ENCODE data around the gene PRTFDC1. TPM values are rescaled to one million over a fixed set of nuclear protein-coding genes. Genes with fewer than 3 reads are reported as not detected.

PRTFDC1 gene
- total RNA-seq, 2 donors from 2014 or later = 14.5 to 18.3 TPM

DNA sequence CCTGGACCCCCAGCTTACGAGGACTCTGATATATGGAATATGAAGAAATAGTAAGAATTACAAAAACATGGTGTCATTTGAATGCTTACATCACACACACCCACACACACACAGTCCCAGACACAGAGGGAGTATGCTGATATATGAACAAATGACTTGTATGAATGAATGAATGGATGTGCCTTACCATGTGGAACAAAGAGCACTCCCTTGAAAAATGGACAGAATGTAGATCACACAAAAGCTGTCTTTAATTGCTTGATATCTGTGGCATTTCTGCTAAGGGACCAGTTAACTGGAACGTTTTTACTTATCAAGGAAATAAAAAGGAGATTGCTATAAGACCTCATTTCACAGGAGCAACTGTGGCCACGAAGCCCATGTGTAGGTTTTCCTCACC is 46.0 kb downstream of the PRTFDC1 start:
- H3K27ac ChIP-seq (ENCODE audit: low read depth, low read length) = no peak overlapping the region
- no peaks in the 10 kb centered on the region for H3K27me3 ChIP-seq (ENCODE audit: control insufficient read depth, insufficient read depth, low read length, poor library complexity, severe bottlenecking)
- no peak overlapping the region for H3K4me3 ChIP-seq (ENCODE audit: low read length)
- Mint-ChIP-seq H3K36me3 (ENCODE audit: low read depth) (peaks cover 8% of the 10 kb centered on the region), H3K4me3 (no peak overlapping the region), H3K4me1 (peaks cover 22% of the 10 kb centered on the region), H3K27me3 (ENCODE audit: insufficient read depth) (no peaks in the 10 kb centered on the region), H3K9me3 (peaks cover 2% of the 10 kb centered on the region), H3K27ac (no peak overlapping the region)
- H3K9me3 ChIP-seq (ENCODE audit: control insufficient read depth, low read length) = no peaks in the 10 kb centered on the region
- no peak overlapping the region for H3K9ac ChIP-seq (ENCODE audit: extremely low read depth, low read length, poor library complexity, severe bottlenecking)
- TF ChIP-seq, protein P1, sequence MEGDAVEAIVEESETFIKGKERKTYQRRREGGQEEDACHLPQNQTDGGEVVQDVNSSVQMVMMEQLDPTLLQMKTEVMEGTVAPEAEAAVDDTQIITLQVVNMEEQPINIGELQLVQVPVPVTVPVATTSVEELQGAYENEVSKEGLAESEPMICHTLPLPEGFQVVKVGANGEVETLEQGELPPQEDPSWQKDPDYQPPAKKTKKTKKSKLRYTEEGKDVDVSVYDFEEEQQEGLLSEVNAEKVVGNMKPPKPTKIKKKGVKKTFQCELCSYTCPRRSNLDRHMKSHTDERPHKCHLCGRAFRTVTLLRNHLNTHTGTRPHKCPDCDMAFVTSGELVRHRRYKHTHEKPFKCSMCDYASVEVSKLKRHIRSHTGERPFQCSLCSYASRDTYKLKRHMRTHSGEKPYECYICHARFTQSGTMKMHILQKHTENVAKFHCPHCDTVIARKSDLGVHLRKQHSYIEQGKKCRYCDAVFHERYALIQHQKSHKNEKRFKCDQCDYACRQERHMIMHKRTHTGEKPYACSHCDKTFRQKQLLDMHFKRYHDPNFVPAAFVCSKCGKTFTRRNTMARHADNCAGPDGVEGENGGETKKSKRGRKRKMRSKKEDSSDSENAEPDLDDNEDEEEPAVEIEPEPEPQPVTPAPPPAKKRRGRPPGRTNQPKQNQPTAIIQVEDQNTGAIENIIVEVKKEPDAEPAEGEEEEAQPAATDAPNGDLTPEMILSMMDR (conservative IDR thresholded peaks at IDR 0.05) = no peak
- no peaks in the 10 kb centered on the region for H3K36me3 ChIP-seq (ENCODE audit: control insufficient read depth, insufficient read depth, low read length)
- no peak for DNase-seq
- 89% methylated on average over 2 of the region's 3 CpGs for WGBS, 2 experiments (ENCODE audit: insufficient coverage in 1 of 2, insufficient read length in 1 of 2)
- H3K4me1 ChIP-seq (ENCODE audit: control insufficient read depth, insufficient read depth, low read length) = peaks cover 8% of the 10 kb centered on the region

DNA sequence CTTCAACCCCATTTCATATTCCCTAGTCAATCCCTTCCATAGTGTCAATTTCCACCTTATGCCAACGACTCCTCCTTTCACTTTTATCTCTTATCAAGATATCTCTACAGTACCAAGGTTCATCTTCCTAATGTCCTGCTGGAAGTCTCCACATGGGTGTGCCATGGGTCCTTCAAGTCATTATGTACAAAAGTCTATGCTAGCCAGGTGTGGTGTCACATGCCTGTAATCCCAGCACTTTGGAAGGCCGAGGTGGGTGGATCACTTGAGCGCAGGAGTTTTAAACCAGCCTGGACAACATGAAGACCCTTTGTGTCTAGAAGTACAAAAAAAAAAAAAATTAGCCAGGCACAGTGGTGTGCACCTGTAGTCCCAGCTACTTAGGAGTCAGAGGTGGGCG is 47.6 kb downstream of the PRTFDC1 start:
- Histone ChIP-seq H3K4me1 (ENCODE audit: control insufficient read depth, insufficient read depth, low read length) (peaks cover 8% of the 10 kb centered on the region), H3K36me3 (ENCODE audit: control insufficient read depth, insufficient read depth, low read length) (no peaks in the 10 kb centered on the region), H3K27ac (ENCODE audit: low read depth, low read length) (no peak overlapping the region), H3K4me3 (ENCODE audit: low read length) (no peak overlapping the region), H3K9me3 (ENCODE audit: control insufficient read depth, low read length) (no peaks in the 10 kb centered on the region), H3K27me3 (ENCODE audit: control insufficient read depth, insufficient read depth, low read length, poor library complexity, severe bottlenecking) (no peaks in the 10 kb centered on the region), H3K9ac (ENCODE audit: extremely low read depth, low read length, poor library complexity, severe bottlenecking) (no peak overlapping the region)
- Mint-ChIP-seq H3K9me3 (peaks cover 2% of the 10 kb centered on the region), H3K27ac (no peak overlapping the region), H3K4me3 (no peak overlapping the region), H3K27me3 (ENCODE audit: insufficient read depth) (no peaks in the 10 kb centered on the region), H3K4me1 (peaks cover 22% of the 10 kb centered on the region), H3K36me3 (ENCODE audit: low read depth) (peaks cover 8% of the 10 kb centered on the region)
- WGBS, 2 experiments (ENCODE audit: insufficient coverage in 1 of 2, insufficient read length in 1 of 2) = 93 to 97% methylated on average over 3 to 4 of the region's 4 CpGs
- DNase-seq = no peak
- TF ChIP-seq, protein P1 (conservative IDR thresholded peaks at IDR 0.05) = no peak

DNA sequence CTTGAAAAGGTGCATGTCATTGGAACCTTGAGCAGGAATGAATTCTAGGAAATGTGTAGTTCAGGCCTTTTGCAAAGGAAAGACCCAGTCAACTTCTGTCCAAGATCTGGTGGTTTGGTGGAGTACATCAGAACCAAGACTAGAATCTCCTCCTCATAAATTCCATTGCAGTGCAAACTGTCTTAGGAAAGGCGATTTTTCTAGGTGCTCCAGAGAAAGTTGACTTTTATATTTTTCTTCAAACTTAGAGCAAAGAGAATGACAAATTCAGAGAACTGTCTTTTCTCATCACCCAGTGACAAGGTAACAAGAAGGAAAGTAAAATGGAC is 50.0 kb downstream of the PRTFDC1 start:
- Histone ChIP-seq H3K9me3 (ENCODE audit: control insufficient read depth, low read length) (no peaks in the 10 kb centered on the region), H3K27me3 (ENCODE audit: control insufficient read depth, insufficient read depth, low read length, poor library complexity, severe bottlenecking) (no peaks in the 10 kb centered on the region), H3K36me3 (ENCODE audit: control insufficient read depth, insufficient read depth, low read length) (no peaks in the 10 kb centered on the region), H3K27ac (ENCODE audit: low read depth, low read length) (no peak overlapping the region), H3K4me1 (ENCODE audit: control insufficient read depth, insufficient read depth, low read length) (no peaks in the 10 kb centered on the region), H3K4me3 (ENCODE audit: low read length) (no peak overlapping the region), H3K9ac (ENCODE audit: extremely low read depth, low read length, poor library complexity, severe bottlenecking) (no peak overlapping the region)
- no peak for DNase-seq
- 84% methylated on average over 1 of the region's 1 CpG; no CpG with 5 or more reads in 1 of the 2 experiments for WGBS, 2 experiments (ENCODE audit: insufficient coverage in 1 of 2, insufficient read length in 1 of 2)
- Mint-ChIP-seq H3K27ac (no peak overlapping the region), H3K27me3 (ENCODE audit: insufficient read depth) (no peaks in the 10 kb centered on the region), H3K4me1 (peaks cover 15% of the 10 kb centered on the region), H3K9me3 (peaks cover 2% of the 10 kb centered on the region), H3K4me3 (no peak overlapping the region), H3K36me3 (ENCODE audit: low read depth) (peaks cover 10% of the 10 kb centered on the region)
- TF ChIP-seq, protein P1 (conservative IDR thresholded peaks at IDR 0.05) = no peak

Data from endodermal cell (in vitro differentiated cells).